Measurements from ENCODE around the gene ARHGAP26. TPM values are rescaled to one million over a fixed set of nuclear protein-coding genes. Genes with fewer than 3 reads are reported as not detected.

The ARHGAP26 gene
- 21.8 and 39.8 TPM in 2 replicates for total RNA-seq (2014; rRNA removed; shearing (Covaris generic); ENCODE audit: low replicate concordance)

DNA sequence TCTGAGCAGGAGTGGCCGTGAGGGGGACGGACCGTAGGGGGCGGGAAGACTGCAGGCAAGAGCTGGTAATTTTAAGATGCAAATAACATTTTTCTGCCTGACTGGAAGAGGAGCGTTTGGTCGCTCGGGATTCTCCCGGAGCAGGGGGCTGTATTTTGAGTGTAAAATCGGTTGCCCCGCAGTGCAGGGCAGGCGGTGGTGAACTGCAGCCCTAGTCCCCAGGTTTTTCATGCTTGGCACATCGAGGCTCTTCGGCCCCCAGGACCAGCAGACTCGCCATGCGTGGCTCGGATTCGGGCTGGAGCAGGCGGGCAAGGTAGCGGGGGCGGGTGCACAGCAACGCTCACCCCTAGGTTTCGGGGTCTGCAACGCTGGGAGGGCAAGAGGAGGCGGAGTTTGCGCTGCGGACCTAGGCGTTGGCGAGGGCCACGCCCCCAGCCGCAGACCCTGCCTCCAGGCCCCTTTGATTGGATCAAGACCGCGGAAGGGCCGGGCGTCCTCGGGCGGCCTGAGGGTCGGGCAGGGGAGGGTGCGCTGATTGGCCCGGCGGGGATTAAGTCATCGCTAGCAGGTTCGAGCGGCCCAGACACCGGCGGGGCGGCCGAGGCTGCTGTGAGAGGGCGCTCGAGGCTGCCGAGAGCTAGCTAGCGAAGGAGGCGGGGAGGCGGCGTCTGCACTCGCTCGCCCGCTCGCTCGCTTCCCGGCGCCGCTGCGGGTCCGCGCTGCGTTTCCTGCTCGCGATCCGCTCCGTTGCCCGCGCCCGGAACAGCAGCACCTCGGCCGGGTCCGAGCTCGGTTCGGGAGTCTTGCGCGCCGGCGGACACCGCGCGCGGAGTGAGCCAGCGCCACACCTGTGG, at the start of gene ARHGAP26:
TSS of gene ARHGAP26 (plus strand) at position 585 of the 857 bp plus-strand sequence. CDS start 385 bp downstream, outside the sequence.
- DNase-seq: peak; percentile 98
- peak within 1 kb of the TSS; percentile 74 for H3K9ac ChIP-seq (ENCODE audit: low read length)
- H3K27ac ChIP-seq (ENCODE audit: low read length): no peak within 1 kb of the TSS
- peak within 1 kb of the TSS; percentile 91 for H3K4me2 ChIP-seq (ENCODE audit: low read depth, low read length, poor library complexity, severe bottlenecking)
- H2AFZ ChIP-seq (ENCODE audit: low read length): peak within 1 kb of the TSS; percentile 99
- H3K9me3 ChIP-seq (ENCODE audit: low read length): no peaks in the 10 kb centered on the region
- H3K4me3 ChIP-seq (ENCODE audit: low read length): peak within 1 kb of the TSS; percentile 77
- 0 out of 2 replicates have a peak, but pooled peaks cover 3% of the 10 kb centered on the region for H4K20me1 ChIP-seq (ENCODE audit: insufficient read depth, low read depth, low read length)
- no peaks in the 10 kb centered on the region for H3K9me2 ChIP-seq (replicated peaks; ENCODE audit: insufficient read depth, low read length)
- no peaks in the 10 kb centered on the region; the same call in 1 of the 2 replicates for H3K27me3 ChIP-seq (ENCODE audit: low read length)
- H3K36me3 ChIP-seq (ENCODE audit: insufficient read depth, low read length): no peaks in the 10 kb centered on the region
- peaks cover 18% of the 10 kb centered on the region for H3K4me1 ChIP-seq (ENCODE audit: low read length)
- H3K79me2 ChIP-seq (ENCODE audit: low read length): no peaks in the 10 kb centered on the region

- H3K79me2 ChIP-seq (ENCODE audit: low read length): no peaks in the 10 kb centered on the region
- H3K4me3 ChIP-seq (ENCODE audit: low read length): no peak overlapping the region
- no peak overlapping the region for H3K4me2 ChIP-seq (ENCODE audit: low read depth, low read length, poor library complexity, severe bottlenecking)
These were observed 49.4 kb upstream of the ARHGAP26 start for GRCh38 chr5:142720641-142721271.

GRCh38 chr5:142722146-142722545, 48.0 kb upstream of the ARHGAP26 start:
- H3K27me3 ChIP-seq (ENCODE audit: low read length): no peaks in the 10 kb centered on the region
- no peaks in the 10 kb centered on the region for H3K9me3 ChIP-seq (ENCODE audit: low read length)
- H3K4me1 ChIP-seq (ENCODE audit: low read length): no peaks in the 10 kb centered on the region
- no peak overlapping the region for H3K4me3 ChIP-seq (ENCODE audit: low read length)
- no peaks in the 10 kb centered on the region for H4K20me1 ChIP-seq (ENCODE audit: insufficient read depth, low read depth, low read length)
- H3K4me2 ChIP-seq (ENCODE audit: low read depth, low read length, poor library complexity, severe bottlenecking): no peak overlapping the region
- H2AFZ ChIP-seq (ENCODE audit: low read length): no peak overlapping the region
- no peak overlapping the region for H3K27ac ChIP-seq (ENCODE audit: low read length)
- no peaks in the 10 kb centered on the region for H3K36me3 ChIP-seq (ENCODE audit: insufficient read depth, low read length)
- no peaks in the 10 kb centered on the region for H3K9me2 ChIP-seq (replicated peaks; ENCODE audit: insufficient read depth, low read length)
- no peaks in the 10 kb centered on the region for H3K79me2 ChIP-seq (ENCODE audit: low read length)
- no peak for DNase-seq
- no peak overlapping the region for H3K9ac ChIP-seq (ENCODE audit: low read length)

More at GRCh38 chr5:142720641-142721271, 49.4 kb upstream of the ARHGAP26 start:
- DNase-seq: no peak
- Histone ChIP-seq H3K9ac (ENCODE audit: low read length) (no peak overlapping the region), H3K27ac (ENCODE audit: low read length) (no peak overlapping the region), H3K4me1 (ENCODE audit: low read length) (no peaks in the 10 kb centered on the region), H2AFZ (ENCODE audit: low read length) (no peak overlapping the region), H3K9me3 (ENCODE audit: low read length) (no peaks in the 10 kb centered on the region), H3K27me3 (ENCODE audit: low read length) (no peaks in the 10 kb centered on the region), H3K36me3 (ENCODE audit: insufficient read depth, low read length) (no peaks in the 10 kb centered on the region), H4K20me1 (ENCODE audit: insufficient read depth, low read depth, low read length) (no peaks in the 10 kb centered on the region), H3K9me2 (replicated peaks; ENCODE audit: insufficient read depth, low read length) (no peaks in the 10 kb centered on the region)

DNA sequence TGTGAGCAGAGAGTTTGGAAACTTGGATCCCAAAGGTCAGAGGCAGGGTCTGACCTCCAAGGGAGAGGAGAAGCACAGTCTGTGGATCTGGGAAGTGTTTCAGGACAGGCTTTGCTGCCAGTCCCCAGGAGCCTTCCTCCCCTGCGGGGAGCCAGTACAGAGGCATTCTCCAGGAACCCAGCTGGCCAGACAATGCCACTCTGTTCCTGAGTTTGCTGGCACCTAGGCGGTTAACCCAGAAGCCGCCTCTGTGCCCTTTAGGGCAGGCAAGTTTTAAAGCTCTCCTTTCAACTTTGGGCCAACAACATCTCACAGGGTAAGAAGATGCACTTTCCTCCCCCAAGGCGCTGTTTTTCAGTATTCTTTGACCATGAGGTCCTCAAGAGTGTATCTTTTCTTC, 47.3 kb upstream of the ARHGAP26 start:
- H3K79me2 ChIP-seq (ENCODE audit: low read length): no peaks in the 10 kb centered on the region
- no peak overlapping the region for H3K4me3 ChIP-seq (ENCODE audit: low read length)
- no peak overlapping the region for H3K27ac ChIP-seq (ENCODE audit: low read length)
- no peaks in the 10 kb centered on the region for H3K36me3 ChIP-seq (ENCODE audit: insufficient read depth, low read length)
- no peak overlapping the region for H3K4me2 ChIP-seq (ENCODE audit: low read depth, low read length, poor library complexity, severe bottlenecking)
- DNase-seq: no peak
- no peaks in the 10 kb centered on the region for H3K27me3 ChIP-seq (ENCODE audit: low read length)
- H3K9me2 ChIP-seq (replicated peaks; ENCODE audit: insufficient read depth, low read length): no peaks in the 10 kb centered on the region
- H2AFZ ChIP-seq (ENCODE audit: low read length): no peak overlapping the region
- no peaks in the 10 kb centered on the region for H3K9me3 ChIP-seq (ENCODE audit: low read length)
- no peaks in the 10 kb centered on the region for H3K4me1 ChIP-seq (ENCODE audit: low read length)
- no peaks in the 10 kb centered on the region for H4K20me1 ChIP-seq (ENCODE audit: insufficient read depth, low read depth, low read length)
- H3K9ac ChIP-seq (ENCODE audit: low read length): no peak overlapping the region

DNA sequence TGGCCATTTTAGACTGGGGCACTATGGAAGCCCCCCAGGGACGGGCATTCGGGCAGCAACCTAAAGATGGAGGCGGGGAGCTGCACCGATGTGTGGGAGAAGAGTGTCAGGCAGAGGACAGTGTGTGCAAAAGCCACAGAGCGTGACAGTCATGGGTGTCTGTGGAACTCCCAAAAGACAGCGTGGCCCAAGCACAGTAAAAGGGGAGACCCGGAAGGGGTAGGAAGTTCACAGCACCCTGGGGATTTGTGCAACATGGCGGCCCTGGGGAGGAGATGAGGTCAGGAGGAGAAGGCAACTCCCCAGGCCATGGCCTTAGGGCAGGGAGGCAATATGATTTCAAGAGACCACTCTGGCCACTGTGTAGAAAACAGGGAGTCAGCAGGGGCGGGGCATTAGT, 45.4 kb upstream of the ARHGAP26 start:
- no peak overlapping the region for H3K27ac ChIP-seq (ENCODE audit: low read length)
- H3K36me3 ChIP-seq (ENCODE audit: insufficient read depth, low read length): no peaks in the 10 kb centered on the region
- no peaks in the 10 kb centered on the region for H3K9me3 ChIP-seq (ENCODE audit: low read length)
- H4K20me1 ChIP-seq (ENCODE audit: insufficient read depth, low read depth, low read length): no peaks in the 10 kb centered on the region
- H3K27me3 ChIP-seq (ENCODE audit: low read length): no peaks in the 10 kb centered on the region
- H3K4me2 ChIP-seq (ENCODE audit: low read depth, low read length, poor library complexity, severe bottlenecking): no peak overlapping the region
- no peaks in the 10 kb centered on the region for H3K79me2 ChIP-seq (ENCODE audit: low read length)
- no peak overlapping the region for H2AFZ ChIP-seq (ENCODE audit: low read length)
- no peaks in the 10 kb centered on the region for H3K4me1 ChIP-seq (ENCODE audit: low read length)
- no peak overlapping the region for H3K9ac ChIP-seq (ENCODE audit: low read length)
- H3K9me2 ChIP-seq (replicated peaks; ENCODE audit: insufficient read depth, low read length): no peaks in the 10 kb centered on the region
- DNase-seq: no peak
- no peak overlapping the region for H3K4me3 ChIP-seq (ENCODE audit: low read length)

DNA sequence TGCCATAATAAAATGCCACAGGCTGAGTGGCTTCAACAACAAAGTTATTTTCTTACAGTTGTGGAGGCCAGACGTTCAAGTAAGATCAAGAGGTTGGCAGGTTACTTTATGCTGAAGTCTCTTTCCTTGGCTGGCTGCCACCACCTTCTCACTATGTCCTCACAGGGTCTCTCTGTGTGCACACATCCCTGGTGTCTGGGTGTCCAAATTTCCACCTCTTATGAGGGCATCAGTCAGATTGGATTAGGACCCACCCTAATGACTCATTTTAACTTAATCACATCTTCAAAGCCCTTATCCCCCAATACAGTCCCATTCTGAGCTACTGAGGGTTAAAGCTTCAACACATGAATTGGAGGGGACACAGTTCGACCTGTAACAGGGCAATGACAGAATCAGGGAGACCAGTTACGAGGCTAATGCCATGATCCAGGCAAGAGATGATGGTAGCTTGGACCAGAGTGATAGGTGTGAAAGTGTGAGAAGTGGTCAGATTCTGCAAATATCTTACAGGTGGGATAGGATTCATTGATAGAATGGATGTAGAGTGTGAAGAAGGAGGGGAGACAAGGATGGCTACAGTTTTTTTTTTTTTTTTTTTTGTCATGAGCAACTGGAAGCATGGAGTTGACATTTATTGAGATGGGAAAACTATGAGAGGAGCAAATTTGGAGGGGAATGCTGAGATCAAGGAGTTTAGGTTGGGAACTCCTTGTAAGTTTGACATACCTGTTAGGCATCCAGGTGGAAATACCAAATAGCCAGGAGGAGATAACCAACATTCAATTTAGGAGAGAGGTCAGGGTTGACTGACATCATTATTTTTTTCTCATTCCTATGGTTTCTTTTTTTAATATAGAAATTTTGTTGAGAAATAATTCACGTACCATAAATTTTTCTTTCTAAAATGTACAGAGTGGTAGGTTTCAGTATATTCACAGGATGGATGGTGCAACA, 44.7 kb upstream of the ARHGAP26 start:
- H2AFZ ChIP-seq (ENCODE audit: low read length): no peak overlapping the region

GRCh38 chr5:142726188-142726731, 43.9 kb upstream of the ARHGAP26 start:
- Histone ChIP-seq H3K4me3 (ENCODE audit: low read length) (no peak overlapping the region), H3K27ac (ENCODE audit: low read length) (no peak overlapping the region), H3K9me3 (ENCODE audit: low read length) (no peaks in the 10 kb centered on the region), H3K4me1 (ENCODE audit: low read length) (no peaks in the 10 kb centered on the region), H3K9ac (ENCODE audit: low read length) (no peak overlapping the region), H3K4me2 (ENCODE audit: low read depth, low read length, poor library complexity, severe bottlenecking) (no peak overlapping the region), H3K36me3 (ENCODE audit: insufficient read depth, low read length) (no peaks in the 10 kb centered on the region), H2AFZ (ENCODE audit: low read length) (no peak overlapping the region), H4K20me1 (ENCODE audit: insufficient read depth, low read depth, low read length) (no peaks in the 10 kb centered on the region), H3K79me2 (ENCODE audit: low read length) (no peaks in the 10 kb centered on the region), H3K9me2 (replicated peaks; ENCODE audit: insufficient read depth, low read length) (no peaks in the 10 kb centered on the region), H3K27me3 (ENCODE audit: low read length) (no peaks in the 10 kb centered on the region)
- DNase-seq: no peak

More for the DNA sequence above, 44.7 kb upstream of the ARHGAP26 start:
- no peak overlapping the region for H3K4me2 ChIP-seq (ENCODE audit: low read depth, low read length, poor library complexity, severe bottlenecking)
- no peaks in the 10 kb centered on the region for H3K4me1 ChIP-seq (ENCODE audit: low read length)
- no peaks in the 10 kb centered on the region for H3K27me3 ChIP-seq (ENCODE audit: low read length)
- no peak overlapping the region for H3K27ac ChIP-seq (ENCODE audit: low read length)
- DNase-seq: no peak
- no peaks in the 10 kb centered on the region for H3K9me3 ChIP-seq (ENCODE audit: low read length)
- H3K36me3 ChIP-seq (ENCODE audit: insufficient read depth, low read length): no peaks in the 10 kb centered on the region
- no peak overlapping the region for H3K4me3 ChIP-seq (ENCODE audit: low read length)
- no peaks in the 10 kb centered on the region for H4K20me1 ChIP-seq (ENCODE audit: insufficient read depth, low read depth, low read length)
- H3K9ac ChIP-seq (ENCODE audit: low read length): no peak overlapping the region
- no peaks in the 10 kb centered on the region for H3K9me2 ChIP-seq (replicated peaks; ENCODE audit: insufficient read depth, low read length)
- no peaks in the 10 kb centered on the region for H3K79me2 ChIP-seq (ENCODE audit: low read length)

All from Karpas-422 (cell line).